Measurements from ENCODE around the gene MAP1B.

Gene MAP1B

DNA sequence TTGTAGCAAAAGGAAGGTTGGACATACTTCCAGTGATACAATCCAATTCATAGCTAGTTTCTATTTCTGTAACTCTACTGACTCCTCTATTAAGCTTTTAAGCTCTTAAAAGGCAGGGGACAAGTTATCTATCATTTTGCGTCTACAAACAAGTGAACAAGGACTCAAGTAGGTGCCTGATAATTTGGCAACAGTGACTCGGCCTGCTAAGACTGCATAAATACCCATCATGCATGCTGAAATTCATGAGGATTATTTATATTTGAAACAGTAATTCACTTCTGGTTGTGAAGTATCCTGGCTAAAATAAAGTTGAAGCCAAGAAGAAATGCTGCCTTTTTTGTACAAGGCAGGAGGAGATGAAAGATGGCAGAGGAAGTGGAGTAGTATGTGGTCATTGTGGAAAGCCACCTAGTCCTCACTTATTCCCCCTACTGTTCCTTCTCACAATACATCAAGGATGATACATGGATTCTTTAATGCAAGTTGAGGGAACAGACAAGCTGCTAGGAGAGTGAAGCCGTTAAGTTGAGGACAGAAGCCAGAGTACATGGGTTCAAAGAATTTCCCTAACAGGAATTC, 138.8 kb downstream of the MAP1B start:
- TF ChIP-seq, protein P1, sequence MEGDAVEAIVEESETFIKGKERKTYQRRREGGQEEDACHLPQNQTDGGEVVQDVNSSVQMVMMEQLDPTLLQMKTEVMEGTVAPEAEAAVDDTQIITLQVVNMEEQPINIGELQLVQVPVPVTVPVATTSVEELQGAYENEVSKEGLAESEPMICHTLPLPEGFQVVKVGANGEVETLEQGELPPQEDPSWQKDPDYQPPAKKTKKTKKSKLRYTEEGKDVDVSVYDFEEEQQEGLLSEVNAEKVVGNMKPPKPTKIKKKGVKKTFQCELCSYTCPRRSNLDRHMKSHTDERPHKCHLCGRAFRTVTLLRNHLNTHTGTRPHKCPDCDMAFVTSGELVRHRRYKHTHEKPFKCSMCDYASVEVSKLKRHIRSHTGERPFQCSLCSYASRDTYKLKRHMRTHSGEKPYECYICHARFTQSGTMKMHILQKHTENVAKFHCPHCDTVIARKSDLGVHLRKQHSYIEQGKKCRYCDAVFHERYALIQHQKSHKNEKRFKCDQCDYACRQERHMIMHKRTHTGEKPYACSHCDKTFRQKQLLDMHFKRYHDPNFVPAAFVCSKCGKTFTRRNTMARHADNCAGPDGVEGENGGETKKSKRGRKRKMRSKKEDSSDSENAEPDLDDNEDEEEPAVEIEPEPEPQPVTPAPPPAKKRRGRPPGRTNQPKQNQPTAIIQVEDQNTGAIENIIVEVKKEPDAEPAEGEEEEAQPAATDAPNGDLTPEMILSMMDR (IDR thresholded peaks at IDR 0.05; ENCODE audit: control insufficient read depth, extremely low read depth, insufficient read depth) = peak; percentile 7; the same call in 1 of the 2 replicates
- DNase-seq (ENCODE audit: low read depth) = no peak
- H3K4me3 ChIP-seq (ENCODE audit: low read depth, low read length) = no peak overlapping the region

DNA sequence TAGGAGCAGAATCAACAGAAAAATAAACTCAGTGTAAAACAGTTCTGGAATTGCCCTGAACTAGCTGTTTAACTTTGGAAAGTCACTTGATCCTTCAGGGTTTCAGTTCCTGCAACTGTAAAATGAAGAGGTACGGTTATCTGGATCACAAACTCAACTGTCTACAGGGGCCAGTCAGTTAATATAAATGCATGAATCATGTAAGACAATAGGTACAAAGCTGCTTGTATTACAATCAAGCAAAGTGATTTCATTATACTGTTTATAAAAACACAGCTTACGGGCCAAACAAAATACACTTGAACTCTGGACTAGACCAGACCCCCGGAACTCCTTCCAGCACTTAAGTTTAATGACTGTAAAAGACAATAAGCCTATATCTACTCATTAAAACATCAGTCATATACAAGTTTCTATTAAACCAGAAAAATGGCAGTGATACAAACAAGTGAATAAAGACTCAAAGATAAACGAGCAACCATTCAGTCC, 139.7 kb downstream of the MAP1B start:
- TF ChIP-seq, protein P1 (IDR thresholded peaks at IDR 0.05; ENCODE audit: control insufficient read depth, extremely low read depth, insufficient read depth) = no peak
- DNase-seq (ENCODE audit: low read depth) = peak; percentile 61
- no peak overlapping the region for H3K4me3 ChIP-seq (ENCODE audit: low read depth, low read length)

DNA sequence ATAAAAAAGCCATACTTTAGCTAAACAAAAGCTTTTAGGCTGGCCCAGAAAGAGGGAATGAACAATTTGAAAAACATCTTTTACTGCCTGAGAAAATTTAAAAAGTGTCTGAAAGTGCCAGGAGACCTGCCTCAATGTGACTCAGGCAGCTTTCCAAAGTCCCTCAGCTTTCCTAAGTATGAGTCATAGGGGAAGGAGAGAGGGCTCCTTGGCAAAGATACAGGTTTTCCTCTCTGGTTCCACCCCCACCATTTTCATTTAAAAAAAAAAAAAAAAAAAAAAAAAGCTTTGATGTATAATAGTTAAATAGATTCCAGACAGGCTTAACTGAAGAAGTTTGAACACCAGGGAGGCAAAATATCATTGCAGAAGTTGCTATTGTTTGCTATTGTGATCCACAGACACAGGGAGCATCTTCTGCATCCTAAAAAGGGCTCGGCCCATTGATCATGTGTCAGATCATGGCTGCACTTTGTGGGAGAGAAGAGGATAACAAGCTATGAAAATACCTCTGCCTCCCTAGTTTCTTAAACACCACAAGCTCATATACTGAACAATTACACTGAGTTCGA, 141.2 kb downstream of the MAP1B start:
- DNase-seq (ENCODE audit: low read depth) = no peak
- H3K4me3 ChIP-seq (ENCODE audit: low read depth, low read length) = no peak overlapping the region

DNA sequence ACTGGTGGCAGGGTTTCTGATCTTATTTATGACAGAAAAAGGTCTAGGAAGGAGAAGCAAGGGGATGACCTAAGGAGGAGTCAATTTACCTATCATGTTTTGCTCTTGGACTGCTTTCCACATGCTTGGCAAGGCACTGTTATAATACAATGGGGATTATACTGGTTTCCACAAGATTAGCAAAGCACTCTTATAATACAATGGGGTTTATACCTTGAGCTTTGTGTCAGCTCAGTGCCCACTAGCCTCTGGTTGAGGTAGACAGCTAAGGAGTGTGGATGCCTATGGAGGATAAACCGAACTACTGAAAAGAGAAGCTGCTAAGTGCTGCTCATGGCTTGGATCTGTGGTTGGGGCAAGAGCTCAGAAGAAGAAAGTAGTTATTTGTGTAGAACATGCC, 144.1 kb downstream of the MAP1B start:
- no peak overlapping the region for H3K4me3 ChIP-seq (ENCODE audit: low read depth, low read length)
- TF ChIP-seq, protein P1 (IDR thresholded peaks at IDR 0.05; ENCODE audit: control insufficient read depth, extremely low read depth, insufficient read depth) = no peak
- DNase-seq (ENCODE audit: low read depth) = no peak

More for the DNA sequence above, 141.2 kb downstream of the MAP1B start:
- TF ChIP-seq, protein P1 (IDR thresholded peaks at IDR 0.05; ENCODE audit: control insufficient read depth, extremely low read depth, insufficient read depth) = no peak

DNA sequence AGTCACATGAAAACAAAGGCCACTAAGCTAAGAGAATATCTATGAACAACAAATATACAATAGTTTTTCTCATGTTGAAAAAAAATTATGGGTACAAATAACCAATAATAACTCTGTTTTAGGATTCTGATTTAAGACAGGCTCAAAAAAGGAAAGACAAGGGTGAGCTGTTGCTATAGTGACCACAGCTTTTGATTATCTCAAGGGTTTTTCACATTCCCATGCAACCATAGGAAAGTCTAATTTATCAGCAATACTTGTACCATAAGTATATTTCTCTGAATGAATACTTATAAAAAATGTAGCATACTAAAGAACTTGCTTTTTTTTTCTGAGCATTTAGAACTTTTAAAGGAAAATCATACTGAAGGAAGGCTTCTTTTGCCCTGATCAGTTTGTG, 144.7 kb downstream of the MAP1B start:
- no peak overlapping the region for H3K4me3 ChIP-seq (ENCODE audit: low read depth, low read length)
- TF ChIP-seq, protein P1 (IDR thresholded peaks at IDR 0.05; ENCODE audit: control insufficient read depth, extremely low read depth, insufficient read depth) = no peak
- no peak for DNase-seq (ENCODE audit: low read depth)

DNA sequence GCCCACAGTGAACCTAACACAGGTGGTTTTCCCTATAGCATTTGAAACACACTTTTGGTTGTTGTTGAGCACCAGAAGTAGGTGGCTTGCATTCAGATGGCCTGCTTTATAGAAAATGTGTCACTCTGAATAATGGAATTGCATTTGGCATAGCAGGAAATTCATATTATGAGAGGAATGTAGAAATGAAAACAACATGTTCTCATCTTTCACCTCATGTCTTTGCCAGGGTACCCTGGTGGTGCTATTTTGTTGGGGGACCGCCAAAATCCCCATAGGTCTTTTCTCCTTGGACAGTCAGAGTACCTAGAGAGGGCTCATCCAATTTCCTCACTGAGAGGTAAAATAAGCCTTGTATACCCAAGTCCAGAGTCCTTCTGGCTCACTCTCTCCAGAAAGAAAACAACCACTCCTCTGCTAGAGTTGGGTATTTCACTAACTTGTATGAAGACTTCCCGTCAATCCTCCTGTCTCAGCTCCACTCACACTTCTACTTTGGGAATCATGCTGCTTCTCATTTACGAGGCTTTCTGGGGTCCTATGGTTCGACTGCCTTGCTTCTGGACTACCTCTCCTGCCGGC, 145.4 kb downstream of the MAP1B start:
- DNase-seq (ENCODE audit: low read depth) = no peak
- TF ChIP-seq, protein P1 (IDR thresholded peaks at IDR 0.05; ENCODE audit: control insufficient read depth, extremely low read depth, insufficient read depth) = no peak

More for the DNA sequence above, 145.4 kb downstream of the MAP1B start:
- no peak overlapping the region for H3K4me3 ChIP-seq (ENCODE audit: low read depth, low read length)
